Activated T-helper 9 cell treated with anti-CD3 and anti-CD28 coated beads, Interleukin-2, amount 50 U/mL, for 16 hours (primary cell): ENCODE results near the gene PDIA2.
A peak's percentile ranks its signal among the peaks of the same experiment; 100 is the strongest.
"Not testable (repeated sequence)": the region's sequence is repeated elsewhere in the genome, so short reads cannot be mapped to it uniquely, and the experiment has no call there.

Experiments used
- DNase-seq: peaks from one replicate; pipeline ENCODE4 v3.0.0-alpha.2; 2020; ENCODE audit warnings: low read depth

PDIA2 gene, protein sequence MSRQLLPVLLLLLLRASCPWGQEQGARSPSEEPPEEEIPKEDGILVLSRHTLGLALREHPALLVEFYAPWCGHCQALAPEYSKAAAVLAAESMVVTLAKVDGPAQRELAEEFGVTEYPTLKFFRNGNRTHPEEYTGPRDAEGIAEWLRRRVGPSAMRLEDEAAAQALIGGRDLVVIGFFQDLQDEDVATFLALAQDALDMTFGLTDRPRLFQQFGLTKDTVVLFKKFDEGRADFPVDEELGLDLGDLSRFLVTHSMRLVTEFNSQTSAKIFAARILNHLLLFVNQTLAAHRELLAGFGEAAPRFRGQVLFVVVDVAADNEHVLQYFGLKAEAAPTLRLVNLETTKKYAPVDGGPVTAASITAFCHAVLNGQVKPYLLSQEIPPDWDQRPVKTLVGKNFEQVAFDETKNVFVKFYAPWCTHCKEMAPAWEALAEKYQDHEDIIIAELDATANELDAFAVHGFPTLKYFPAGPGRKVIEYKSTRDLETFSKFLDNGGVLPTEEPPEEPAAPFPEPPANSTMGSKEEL

DNA sequence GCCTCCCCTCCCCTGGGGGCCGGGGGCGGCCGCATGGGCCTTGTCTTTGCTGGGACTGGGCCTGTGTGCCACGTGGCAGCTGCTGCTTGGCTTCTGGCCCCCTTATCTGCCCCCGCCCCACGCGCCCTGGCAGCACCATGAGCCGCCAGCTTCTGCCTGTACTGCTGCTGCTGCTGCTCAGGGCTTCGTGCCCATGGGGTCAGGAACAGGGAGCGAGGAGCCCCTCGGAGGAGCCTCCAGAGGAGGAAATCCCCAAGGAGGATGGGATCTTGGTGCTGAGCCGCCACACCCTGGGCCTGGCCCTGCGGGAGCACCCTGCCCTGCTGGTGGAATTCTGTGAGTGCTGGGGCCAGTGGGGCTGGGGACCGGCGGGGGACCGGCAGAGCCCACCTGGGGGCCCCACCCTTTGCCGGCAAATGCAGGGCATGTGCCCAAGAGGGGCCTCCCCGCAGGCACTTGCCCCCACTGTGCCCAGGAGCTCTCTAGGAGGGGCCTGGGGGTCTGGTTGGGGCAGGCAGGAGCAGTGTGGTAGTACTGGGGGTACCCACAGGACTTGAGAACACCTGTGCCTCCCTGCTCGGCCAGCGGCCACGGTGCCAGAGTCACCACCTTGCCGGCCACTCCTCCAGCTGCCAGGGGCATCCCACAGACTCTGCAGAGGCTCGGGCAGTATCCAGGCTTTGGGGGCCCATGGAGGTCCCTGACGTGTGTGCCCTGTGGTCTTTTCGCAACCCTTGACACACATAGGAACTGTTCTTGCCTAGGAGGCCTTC is at the start of gene PDIA2:
PDIA2 (plus strand) TSS at position 132 of the 773 bp plus-strand sequence; CDS start at position 138, 6 bp downstream.
- no peak for DNase-seq

DNA sequence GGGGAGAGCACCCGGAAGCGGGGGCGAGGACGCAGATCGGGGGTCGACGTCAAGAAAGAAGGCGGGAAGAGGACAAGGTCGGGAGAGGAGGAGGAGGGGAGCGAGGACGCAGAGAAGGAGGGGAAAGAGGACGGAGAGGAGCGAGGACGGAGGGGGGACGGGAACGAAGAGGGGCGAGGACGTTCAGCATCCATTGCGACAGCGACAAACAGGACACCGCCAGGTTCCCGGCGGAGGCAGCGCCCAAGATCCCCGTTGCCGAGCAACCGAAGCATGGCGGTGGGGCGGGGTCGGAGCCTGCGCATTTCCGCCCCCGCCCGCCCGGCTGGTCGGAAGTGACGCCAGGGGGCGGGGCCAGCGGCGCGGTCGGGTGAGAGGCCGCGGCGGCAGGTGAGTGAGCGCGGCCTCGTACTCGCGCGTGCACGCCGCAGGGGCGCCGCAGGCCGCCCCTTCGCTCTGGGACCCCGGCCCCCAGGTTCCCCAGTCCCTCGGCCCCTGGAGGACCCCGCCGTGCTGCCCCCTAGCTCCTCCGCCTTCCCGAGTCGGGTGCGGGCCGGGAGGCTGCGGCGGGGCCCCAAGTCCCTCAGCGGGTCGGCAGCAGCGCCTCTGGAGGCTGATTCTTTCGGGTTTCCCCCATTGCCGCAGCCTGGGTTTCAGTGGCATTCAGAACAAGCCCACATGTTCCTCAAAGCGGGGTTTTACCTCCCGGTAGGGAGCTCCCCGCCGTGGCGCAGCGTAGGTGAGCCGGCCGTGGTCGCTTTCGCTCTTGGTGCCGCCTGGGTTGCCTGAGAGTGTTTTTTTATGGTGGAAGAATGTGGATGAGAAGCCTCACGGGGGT is 48.3 kb upstream of the PDIA2 start, which contains the start of gene FAM234A:
FAM234A (plus strand) TSS at position 354 of the 838 bp plus-strand sequence. CDS start 19,593 bp downstream, outside the sequence.
- peak; percentile 93 for DNase-seq

DNA sequence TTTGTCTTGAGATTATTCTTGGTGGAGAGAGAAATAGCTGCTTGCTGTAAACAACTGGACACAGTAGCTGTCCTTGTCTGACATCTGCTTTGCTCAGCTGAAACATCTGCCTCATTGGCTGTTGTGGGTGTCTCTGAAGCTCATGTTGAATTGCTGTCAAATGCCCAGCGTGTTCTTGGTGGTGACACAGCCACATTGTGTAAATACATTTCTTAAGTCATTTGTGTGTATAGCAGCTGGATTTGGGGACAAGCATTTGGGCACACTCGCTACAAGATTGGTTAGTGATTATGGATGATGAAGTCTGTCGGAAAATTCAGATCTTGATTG is 43.1 kb upstream of the PDIA2 start:
- no peak for DNase-seq

DNA sequence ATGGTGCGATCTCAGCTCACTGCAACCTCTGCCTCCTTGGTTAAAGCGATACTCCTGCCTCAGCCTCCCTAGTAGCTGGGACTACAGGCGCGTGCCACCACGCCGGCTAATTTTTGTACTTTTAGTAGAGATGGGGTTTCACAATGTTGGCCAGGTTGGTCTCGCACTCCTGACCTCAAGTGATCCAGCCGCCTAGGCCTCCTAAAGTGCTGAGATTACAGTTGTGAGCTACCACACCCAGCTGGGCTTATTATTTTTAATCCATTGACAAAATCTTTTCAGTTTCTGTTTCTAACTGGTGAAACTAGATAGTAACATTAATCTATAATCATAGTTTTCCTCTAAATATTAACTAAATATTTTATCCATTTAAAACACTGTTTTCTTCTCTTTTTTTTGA is 42.4 kb upstream of the PDIA2 start:
- DNase-seq, result no peak

DNA sequence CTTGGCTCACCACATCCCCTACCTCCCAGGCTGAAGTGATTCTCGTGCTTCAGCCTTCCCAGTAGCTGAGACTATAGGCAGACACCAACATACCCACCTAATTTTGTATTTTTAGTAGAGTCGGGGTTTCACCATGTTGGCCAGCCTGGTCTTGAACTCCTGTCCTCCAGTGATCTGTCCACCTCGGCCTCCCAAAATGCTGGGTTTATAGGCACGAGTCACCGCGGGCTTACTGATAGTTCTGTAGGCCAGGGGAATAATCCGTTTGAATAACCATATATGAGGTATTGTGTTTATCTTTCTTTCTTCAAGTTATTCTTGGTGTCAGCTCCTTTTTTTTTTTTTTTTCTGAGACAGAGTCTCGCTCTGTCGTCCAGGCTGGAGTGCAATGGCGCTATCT is 40.7 kb upstream of the PDIA2 start:
- DNase-seq, result no peak

DNA sequence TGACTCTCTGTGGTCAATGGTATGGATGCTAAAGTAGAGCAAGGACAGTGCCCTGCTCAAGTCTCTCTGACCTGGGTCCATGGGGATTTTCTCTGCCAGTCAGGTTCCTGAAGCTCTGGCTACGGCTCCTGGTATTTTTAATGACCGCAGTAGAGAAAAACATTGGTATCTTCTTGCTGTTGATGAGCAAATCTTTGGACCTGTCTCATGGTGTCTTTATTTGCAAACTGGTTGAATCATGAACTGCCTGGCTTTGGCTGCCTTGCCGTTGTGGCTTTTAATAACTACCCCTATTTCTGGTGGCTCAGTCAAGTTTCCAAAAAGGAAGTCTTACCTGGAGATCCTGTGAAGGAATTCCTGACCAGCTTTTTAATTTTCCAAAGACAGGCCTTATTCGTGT is 39.6 kb upstream of the PDIA2 start:
- no peak for DNase-seq

DNA sequence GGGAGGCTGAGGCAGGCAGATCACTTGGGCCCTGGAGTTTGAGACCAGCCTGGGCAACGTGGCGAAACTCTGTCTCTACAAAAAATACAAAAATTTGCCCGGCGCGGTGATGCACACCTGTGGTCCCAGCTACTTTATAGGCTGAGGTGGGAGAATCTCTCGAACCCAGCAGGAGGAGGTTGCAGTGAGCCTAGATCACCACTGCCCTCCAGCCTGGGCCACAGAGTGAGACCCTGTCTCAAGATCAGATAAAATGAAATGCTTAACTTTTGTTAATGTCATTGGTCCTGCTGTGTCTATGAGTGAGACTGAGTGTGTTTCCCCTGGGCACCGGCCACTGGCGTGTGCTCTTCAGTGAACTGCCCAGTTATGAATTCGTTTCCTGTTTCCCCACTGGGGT is 37.9 kb upstream of the PDIA2 start:
- no peak for DNase-seq

DNA sequence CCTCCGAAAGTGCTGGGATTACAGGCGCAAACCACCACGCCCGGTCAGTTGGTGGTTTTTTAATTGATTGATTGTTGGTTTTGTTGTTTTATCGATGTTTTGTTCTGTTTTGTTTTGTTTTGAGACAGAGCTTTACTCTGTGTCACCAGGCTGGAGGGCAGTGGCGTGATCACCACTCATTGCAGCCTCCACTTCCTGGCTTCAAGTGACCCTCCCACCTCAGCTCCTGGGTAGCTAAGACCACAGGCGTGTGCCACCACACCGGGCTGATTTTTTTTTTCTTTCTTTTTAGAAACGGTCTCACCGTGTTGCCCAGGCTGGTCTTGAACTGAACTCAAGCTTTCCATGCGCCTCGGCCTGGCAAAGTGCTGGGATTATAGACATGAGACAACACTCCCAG is 35.9 kb upstream of the PDIA2 start:
- no peak for DNase-seq

DNA sequence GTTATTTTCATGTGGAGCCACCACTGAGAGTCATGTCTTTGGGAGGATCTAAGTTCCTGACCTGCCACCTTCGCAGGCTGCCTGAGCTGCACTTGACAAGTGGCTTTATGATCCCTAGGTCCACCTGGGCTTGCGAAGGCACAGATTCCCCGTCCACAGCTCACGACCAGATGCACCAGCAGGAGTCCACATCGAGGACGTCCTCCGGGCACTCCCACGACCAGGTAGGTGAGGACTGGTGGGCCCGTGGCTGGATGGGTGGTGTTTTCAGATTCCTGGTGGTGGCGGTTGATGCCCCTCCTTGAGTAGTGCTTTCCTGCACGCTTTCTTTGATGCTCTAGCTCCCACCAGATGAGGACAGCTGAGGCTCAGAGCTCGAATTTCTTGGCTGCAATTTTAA is 33.5 kb upstream of the PDIA2 start:
- no peak for DNase-seq

DNA sequence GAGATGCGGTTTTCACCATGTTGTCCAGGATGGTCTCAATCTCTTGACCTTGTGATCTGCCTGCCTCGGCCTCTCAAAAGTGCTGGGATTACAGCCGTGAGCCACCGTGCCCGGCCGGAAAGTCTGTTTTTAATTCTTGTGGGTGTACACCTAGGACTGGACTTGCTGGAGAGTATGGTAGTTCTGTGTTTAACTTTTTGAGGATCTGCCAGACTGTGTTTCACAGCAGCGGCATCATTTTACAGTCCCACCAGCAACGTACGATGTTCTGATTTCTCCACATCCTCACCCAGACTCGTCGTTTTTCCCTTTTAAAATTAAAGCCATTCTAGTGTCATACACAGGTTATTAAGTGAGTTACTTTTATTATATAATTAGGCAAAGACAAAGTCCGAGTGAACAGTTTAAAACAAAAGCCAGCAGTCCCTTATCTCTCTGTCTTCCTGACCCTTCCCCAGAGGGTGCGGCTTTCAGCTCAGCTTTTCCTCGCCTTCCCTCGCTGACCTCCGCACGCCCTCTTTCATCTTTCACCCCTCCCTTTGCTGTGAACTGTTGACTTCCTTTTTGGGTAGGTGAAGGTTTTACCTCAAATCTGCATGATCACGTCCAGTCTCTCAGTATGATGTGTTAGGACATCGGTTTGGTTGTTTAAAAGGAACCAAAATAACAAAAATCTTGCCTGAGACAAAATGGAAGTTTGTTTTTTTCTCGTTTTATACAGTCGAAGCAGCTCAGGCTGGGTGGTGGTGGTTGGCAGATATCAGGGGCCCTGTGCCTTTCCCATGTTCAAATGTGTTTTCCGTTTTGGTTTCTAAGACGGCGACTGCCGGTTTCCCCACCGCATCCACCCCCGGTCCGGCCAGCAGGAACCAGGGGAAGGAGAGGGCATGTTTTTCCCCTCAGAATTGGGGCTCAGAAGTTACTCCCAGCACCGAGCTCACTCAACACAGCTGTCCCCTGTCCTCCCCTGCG is 30.3 kb upstream of the PDIA2 start:
- no peak for DNase-seq

DNA sequence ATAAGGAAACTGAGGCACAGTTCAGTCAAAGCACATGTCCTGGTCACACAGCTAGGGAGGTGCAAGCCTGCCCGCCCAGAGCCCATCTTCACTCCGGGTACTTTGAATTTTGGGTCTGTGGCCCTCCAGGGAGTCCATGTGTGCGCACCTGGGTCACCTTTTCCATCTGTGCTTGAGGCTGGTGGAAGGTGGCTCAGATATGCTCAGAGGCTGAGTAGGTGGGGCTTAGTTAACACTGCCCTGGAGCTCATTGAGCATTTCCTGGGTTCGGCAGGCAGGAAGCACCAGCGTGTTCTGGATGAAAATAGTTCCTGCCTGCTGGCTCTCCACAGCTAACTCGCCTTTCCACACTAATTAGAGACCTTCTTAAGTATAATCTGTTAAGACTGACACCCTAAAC is 29.1 kb upstream of the PDIA2 start:
- no peak for DNase-seq

DNA sequence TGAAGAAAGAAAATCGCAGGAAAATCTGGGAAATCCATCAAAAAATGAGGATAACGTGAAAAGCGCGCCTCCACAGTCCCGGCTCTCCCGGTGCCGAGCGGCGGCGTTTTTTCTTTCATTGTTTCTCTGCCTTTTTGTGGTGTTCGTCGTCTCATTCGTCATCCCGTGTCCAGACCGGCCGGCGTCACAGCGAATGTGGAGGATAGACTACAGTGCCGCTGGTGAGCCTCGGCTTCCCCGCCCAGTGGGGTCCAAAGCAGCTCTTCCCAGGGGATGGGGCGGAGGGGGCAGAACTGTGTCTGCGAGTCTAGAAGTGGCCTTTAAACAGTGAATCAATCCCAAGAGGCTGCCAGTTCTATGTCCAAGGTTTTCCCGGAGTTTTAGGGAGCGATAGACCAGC is 28.5 kb upstream of the PDIA2 start:
- no peak for DNase-seq

DNA sequence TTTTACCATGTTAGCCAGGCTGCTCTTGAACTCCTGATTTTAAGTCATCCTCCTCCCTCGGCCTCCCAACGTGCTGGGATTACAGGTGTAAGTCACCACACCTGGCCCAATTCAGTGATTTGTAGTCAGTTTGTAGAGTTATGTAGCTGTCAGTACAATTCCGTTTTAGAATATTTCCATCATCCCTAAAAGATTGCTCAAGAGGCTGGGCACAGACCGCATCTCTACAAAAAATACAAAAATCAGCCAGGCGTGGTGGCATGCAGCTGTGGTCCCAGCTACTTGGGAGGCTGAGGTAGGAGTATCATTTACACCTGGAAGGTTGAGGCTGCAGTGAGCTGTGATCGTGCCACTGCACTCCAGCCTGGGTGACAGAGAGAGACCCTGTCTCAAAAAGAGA is 27.8 kb upstream of the PDIA2 start:
- DNase-seq, result no peak

DNA sequence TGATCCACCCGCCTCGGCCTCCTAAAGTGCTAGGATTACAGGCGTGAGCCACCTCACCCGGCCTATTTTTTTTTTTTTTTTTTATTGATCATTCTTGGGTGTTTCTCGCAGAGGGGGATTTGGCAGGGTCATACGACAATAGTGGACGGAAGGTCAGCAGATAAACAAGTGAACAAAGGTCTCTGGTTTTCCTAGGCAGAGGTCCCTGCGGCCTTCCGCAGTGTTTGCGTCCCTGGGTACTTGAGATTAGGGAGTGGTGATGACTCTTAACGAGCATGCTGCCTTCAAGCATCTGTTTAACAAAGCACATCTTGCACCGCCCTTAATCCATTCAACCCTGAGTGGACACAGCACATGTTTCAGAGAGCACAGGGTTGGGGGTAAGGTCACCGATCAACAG is 24.9 kb upstream of the PDIA2 start:
- not testable (repeated sequence) for DNase-seq

DNA sequence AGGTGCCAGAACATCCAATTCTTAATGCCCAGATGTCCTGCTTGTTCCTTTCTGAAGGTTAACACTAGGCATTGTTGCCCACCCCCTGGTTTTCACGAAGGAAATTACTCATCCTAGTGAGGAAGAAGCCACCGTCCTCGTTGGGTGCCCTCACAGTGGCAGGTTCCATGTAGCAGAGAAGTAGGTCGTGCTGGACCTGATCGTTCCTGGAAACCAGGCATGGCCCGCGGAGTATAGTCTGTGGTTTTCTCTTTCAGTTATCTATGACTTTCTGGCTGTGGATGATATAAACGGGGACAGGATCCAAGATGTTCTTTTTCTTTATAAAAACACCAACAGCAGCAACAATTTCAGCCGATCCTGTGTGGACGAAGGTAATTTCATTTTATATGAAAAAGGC is 23.7 kb upstream of the PDIA2 start:
- no peak for DNase-seq

DNA sequence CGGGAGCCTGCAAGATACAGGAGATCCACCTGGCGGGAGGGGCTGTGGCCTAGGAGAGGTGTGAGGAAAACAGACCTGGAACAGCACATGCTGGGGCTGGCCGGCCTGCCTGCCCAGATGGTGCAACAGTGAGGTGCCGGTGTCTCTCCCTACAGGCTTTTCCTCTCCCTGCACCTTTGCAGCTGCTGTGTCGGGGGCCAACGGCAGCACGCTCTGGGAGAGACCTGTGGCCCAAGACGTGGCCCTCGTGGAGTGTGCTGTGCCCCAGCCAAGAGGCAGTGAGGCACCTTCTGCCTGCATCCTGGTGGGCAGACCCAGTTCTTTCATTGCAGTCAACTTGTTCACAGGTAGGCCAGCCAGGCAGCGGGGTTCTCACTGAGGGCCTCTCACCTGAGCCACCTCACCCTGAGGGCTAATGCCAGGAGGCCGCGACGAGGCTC is 23.1 kb upstream of the PDIA2 start:
- DNase-seq, result no peak

DNA sequence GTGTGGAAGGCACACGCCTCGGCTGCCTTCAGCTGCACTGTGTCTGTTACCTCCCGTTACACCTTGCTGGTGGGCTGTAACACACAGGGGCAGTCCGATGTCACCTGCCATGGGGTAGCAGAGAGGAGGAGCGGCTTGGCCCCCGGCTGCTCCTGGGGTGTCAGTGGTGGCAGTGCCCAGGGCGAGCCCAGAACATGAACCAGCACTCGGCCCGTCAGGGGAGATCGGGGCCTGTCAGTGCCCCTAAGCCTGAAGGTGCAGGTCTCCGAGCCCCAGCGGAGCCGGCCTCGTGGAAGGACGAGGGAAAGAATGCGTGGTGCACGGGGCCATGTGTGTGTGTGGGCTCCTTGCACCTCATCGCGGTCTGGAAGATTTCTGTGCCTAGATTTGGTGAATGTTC is 22.6 kb upstream of the PDIA2 start:
- no peak for DNase-seq

DNA sequence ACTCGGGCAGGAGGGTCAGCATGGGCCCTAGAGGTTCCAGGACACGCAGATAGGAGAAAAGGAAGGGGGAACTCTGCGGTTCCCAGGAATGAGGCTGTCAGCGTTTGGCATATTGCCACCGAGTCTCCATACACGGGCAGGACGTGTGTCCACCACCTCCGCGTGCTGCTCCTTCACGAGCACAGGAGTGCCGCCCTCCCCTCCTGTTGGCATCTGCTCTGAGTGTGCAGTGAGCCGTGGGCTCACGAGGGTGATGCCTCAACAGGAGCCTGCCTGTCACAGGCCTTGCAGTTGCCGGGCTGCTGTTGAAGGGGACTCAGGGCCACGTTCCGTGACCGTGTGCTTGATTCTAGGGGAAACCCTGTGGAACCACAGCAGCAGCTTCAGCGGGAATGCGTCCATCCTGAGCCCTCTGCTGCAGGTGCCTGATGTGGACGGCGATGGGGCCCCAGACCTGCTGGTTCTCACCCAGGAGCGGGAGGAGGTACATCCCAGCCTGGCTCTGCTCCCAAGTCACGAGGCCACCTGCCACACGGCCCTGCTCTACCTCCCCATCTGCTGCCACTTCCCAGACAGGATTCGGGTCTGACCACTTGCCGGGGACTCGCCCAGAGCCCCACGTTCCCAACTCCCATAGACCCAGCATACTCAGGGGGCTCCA is 21.8 kb upstream of the PDIA2 start:
- DNase-seq, result no peak

DNA sequence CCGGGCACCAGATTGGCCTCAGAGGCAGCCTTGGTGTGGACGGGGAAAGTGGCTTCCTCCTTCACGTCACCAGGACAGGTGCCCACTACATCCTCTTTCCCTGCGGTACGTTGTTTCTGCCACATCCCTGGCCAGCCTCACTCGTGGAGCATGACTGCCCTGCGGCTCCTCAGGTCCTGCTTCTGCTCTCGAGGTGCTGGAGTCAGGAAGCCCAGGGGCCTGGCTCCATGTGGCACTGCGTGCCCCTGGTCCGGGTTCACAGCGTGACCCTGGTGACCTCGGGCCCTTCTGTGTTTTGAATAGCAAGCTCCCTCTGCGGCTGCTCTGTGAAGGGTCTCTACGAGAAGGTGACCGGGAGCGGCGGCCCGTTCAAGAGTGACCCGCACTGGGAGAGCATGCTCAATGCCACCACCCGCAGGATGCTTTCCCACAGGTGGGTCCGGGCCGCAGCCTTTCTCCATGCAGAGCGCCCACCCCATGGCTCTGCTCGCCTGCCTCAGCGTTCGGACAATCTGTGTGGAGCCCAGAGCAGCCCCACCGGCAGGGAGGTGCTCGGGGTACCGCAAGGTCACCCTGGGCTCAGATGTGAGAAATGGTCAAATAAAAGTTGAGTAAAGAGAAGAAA is 20.7 kb upstream of the PDIA2 start:
- DNase-seq, result no peak

DNA sequence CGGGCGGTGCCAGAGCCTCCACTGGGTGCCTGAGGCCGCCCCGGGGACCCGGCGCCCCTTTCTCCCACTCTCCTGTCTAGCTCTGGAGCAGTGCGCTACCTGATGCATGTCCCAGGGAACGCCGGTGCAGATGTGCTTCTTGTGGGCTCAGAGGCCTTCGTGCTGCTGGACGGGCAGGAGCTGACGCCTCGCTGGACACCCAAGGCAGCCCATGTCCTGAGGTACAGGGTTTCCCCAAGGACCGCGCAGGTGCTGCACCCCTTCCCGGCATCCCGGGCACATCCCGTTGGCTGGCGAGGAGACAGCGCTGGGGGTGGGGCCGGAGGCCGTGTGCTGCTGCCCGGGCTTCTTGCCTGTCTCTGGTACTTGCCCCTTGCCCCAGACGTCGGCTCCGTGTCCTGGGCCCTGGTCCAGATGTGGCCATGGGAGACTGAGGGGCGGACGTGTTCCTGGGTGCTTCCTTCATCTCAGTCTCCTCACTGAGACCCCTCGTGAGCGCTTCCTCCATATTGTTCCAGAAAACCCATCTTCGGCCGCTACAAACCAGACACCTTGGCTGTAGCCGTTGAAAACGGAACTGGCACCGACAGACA is 19.7 kb upstream of the PDIA2 start:
- DNase-seq, result no peak
